Activated CD4-positive, alpha-beta T cell treated with anti-CD3 and anti-CD28 coated beads for 48 hours (primary cell): ENCODE data around the gene TAF1.
"Not testable (repeated sequence)": the region's sequence is repeated elsewhere in the genome, so short reads cannot be mapped to it uniquely, and the experiment has no call there.

ENCODE experiments used
- DNase-seq: peaks from one replicate; pipeline ENCODE4 v3.0.0-alpha.2; 2020

Gene TAF1

GRCh38 chrX:71509289-71509688 is 143.1 kb downstream of the TAF1 start:
- no peak for DNase-seq

GRCh38 chrX:71510161-71510560 is 144.0 kb downstream of the TAF1 start:
- no peak for DNase-seq

DNA sequence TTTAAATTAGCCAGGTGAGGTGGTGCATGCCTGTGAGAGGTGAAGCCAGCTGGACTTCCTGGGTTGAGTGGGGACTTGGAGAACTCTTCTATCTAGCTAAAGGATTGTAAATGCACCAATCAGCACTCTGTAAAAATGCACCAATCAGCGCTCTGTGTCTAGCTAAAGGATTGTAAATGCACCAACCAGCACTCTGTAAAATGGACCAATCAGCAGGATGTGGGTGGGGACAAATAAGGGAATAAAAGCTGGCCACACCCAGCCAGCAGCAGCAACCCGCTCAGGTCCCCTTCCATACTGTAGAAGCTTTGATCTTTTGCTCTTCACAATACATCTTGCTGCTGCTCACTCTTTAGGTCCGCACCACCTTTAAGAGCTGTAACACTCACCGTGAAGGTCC is 147.6 kb downstream of the TAF1 start:
- not testable (repeated sequence) for DNase-seq

GRCh38 chrX:71514367-71515037 is 148.3 kb downstream of the TAF1 start:
- peak; percentile 31 for DNase-seq

DNA sequence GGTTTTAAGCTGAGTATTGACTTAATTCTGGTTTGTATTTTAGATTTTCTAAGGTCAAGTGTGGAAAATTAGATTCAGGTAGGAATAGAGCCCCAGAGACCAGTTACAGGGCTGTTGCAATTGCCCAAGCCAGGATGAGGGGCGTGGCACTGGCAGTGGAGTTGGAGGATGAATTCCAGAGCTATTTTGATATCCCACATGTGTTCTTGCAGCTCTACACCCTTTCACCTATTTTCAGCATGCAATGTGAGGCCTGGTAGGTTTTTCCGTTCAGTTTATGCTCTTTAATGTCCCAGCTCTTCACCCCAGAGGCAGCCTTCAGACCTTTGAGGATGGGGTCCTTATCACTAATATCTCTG is 148.9 kb downstream of the TAF1 start:
- DNase-seq, result no peak
